GM19438 (cell line): Measurements from ENCODE around the gene EFNA5.
A peak's percentile ranks its signal among the peaks of the same experiment; 100 is the strongest.

Source experiments
- ATAC-seq: cut with Tn5 transposase; IDR thresholded peaks from one replicate; pipeline ENCODE4 v1.9.1; 2021; ENCODE audit warnings: low read depth; ENCODE audit not compliant: unreplicated experiment

The EFNA5 gene

DNA sequence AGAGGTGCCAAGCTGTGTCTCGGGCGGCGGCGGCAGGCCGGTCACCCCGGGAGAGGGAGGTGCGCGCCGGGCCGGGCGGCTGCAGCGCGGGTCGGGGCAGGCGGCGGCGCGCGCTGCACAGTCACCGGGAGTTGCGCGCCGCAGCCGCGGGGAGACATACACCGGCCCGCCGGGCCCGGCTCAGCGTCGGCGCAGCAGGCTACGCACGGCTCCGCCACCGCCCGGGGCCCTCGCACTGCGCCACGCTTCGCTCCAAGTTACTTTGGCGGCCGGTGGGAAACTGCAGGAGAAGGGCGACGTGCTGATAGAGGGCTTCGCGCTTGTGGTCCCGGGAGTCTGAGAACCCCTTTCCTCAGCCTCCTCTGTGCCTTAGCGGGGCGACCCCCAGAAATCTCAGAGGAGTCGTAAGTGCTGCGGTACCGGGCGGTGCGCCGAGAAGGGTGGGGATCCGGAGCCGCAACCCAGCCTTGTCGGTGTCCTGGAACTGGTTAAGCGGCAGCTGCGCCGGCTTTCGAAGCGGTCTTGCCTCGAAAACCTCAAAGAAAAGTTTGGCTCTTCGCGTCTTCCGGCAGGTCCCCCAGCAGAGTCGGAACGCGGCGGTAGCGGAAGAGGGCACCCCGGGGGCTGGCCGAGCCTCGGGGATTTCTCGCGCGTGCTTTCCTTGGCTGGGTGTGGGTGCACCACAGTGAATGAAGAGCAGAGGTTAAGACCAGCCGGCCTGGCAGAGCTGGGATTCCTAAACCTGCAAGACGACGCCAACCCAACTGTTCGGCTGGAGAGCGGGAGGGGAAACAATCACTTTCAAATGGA is at the start of gene EFNA5:
Gene EFNA5 (minus strand): TSS at position 6 of the 810 bp plus-strand sequence.
- peak; percentile 44 for ATAC-seq

GRCh38 chr5:107719034-107719606 is 48.4 kb upstream of the EFNA5 start:
- ATAC-seq, result no peak

DNA sequence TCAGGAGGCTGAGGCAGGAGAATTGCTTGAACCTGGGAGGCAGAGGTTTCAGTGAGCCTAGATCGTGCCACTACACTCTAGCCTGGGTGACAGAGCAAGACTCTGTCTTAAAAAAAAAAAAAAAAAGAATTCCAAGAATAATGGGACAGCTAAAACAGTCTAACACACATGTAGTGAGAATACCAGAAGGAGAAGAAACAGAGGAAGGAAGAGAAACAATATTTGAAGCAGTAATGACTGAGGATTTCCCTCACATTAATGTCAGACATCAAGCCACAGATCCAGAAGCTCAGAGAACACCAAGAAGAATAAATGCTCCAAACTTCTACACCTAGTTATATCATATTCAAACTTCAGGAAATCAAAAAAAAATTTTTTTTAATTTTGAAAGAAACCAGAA is 47.1 kb upstream of the EFNA5 start:
- ATAC-seq, result no peak

GRCh38 chr5:107713228-107713627 is 42.5 kb upstream of the EFNA5 start:
- no peak for ATAC-seq

DNA sequence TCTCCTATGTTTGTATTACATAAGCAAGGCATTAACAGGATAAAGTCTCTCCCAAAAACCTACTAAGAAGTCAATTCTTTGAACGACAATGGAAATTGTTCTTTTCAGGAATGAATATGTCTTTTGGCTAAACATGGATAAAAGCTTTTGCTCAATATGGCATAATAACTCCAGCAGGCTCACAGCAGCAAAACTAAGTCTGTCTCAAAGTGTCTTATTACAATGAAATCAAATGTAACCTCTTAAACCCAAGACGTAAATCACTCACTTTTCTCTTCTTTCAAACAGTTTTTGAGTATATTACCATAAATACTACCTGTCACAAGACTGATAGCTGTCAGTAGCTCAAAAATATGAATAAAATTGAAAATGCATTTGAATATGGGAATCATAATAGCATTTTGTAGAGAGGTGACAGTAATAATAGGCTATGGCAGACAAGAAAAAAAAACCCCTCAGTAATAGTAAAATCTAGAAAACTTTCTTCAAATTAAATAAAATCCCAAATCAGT is 41.7 kb upstream of the EFNA5 start:
- no peak for ATAC-seq

DNA sequence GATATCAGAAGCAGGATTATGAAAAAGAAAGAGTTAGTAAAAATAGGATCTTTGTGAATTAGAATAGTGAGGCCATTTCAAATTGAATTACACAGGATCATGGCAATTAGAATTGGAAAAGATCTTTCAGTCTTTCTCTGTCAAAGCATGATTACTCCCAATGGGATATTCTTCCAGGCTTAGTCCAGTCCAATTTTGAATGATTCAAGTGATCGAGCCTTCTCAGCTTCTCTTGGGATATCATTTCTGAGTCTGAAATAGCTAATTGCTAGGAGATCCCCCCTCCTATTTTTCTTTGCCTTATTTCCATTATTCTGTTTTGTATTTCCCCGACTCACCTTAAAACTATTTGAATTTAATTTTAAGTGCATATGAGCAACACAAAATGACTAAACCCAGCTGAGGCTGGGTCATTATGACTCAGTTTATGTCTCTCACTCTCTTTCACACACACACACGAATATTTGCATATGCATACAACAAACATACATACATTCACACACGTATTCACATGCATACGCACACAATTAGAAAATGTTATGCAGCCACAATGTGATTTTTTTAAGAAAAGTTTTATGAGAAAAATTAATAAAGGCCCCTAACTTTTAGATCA is 34.8 kb upstream of the EFNA5 start:
- no peak for ATAC-seq

GRCh38 chr5:107704681-107705401 is 34.1 kb upstream of the EFNA5 start:
- no peak for ATAC-seq

DNA sequence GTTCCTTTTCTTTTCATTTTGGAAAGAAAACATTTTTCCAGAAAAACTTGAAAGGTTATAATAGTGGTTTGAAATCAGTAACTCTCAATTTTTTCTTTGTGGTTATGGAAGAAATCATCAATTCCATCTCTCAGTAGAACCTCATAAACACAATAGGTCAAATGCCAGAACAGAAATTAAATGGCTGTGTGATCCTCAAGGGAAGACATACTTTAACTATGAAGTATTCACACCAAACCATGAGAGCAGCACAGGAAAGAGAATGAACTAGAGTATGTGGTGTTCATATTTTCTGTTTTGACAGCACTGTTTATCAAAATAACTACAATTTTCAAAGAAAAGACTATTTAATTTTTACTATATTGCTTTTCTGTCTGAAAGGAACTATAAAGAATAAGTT is 29.7 kb upstream of the EFNA5 start:
- ATAC-seq, result no peak

DNA sequence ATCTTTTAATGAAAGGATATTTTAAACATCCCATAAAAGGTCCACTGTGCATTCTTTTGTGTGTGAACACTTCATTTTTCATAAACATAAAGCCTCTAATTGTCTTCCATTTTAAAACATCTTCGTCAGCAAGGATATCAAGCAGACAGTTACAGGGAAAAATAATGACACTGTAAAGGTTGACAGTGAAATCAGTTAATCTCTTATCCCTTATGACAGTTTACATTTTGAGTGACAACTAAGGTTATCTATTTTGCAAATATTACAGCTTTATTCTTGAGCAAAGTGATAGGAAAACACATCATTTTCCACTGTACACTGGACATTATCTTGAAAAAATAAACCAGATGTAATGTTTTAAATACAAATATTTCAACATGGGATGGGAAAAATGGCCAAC is 28.7 kb upstream of the EFNA5 start:
- no peak for ATAC-seq

- ATAC-seq, result no peak
Measured at GRCh38 chr5:107698286-107698685, 27.5 kb upstream of the EFNA5 start.

DNA sequence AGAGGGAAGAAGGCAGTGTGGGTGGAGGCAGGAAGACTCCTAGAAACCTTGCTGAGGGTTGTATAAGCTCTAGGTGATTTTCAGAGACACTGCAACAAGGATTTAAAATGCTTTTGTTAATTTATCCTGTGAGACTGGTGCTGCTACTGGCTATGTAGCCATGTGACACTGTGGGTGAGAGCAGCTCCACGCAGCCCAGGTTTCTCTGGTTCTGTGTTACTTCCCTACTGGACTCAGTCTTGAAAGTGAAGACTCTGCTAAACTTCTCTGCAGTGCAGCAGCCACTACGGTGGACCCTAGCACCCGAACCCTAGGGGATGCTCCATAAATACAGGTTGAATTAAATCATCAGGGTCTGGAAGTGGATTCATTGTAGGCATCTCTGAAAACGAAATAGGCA is 25.8 kb upstream of the EFNA5 start:
- no peak for ATAC-seq

DNA sequence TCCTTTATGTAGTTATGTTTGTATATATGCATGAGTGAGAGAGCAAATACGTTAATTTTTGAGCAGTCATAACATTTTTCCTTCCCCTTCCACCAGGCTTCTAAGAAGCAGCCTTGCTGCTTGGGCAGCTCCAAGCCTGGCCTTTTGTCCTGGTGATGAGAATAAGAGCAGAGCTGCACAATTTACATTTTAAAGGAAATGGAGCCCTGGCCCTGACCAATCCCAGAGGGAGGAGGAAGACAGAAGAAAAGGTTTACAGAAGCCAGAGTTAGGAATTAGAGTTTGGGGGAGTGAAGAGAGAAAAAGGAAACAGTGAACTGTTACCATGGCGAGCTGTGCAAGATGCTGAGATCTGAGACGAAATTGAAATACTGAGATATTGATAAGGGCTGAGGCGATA is 25.3 kb upstream of the EFNA5 start:
- no peak for ATAC-seq

DNA sequence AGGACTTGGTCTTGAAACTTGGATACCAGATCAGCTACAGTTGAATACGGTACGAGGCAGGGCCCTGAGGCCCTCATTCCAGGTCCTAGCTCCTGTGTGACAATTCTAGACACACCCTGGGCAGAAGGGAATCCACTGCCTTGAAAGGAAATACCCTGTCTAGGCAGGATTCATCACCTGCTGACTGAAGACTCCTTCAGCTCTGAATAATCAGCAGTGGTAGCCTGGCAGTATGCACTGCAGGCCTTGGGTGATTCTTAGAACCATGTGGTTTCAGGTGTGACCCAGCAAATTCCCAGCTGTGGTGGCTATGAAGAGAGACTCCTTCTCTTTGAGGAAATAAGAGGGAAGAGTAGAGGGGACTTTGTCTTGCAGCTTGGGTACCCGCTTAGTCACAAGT is 17.2 kb upstream of the EFNA5 start:
- no peak for ATAC-seq

DNA sequence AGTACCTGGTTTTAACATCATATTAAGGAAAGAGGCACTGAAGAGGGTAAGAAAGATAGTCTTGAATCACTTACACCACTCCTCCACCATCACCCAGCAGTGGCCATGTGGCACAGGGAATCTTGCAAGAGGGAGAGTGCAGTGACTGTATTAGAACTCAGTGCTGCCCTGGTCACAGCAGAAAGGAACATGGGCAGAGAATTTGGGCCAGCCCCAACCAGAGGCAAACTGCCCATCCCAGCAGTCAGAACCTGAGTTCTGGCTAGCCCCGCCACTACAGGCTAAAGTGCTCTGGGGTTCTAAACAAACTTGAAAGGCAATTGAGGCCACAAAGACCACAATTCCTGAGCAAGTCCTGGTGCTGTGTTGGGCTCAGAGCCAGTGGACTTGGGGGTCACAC is 16.7 kb upstream of the EFNA5 start:
- ATAC-seq, result no peak

- no peak for ATAC-seq
Measured at GRCh38 chr5:107682533-107682932, 11.8 kb upstream of the EFNA5 start.

- ATAC-seq, result no peak
Measured at GRCh38 chr5:107680799-107681198, 10.1 kb upstream of the EFNA5 start.

GRCh38 chr5:107680099-107680498 is 9.4 kb upstream of the EFNA5 start:
- no peak for ATAC-seq

DNA sequence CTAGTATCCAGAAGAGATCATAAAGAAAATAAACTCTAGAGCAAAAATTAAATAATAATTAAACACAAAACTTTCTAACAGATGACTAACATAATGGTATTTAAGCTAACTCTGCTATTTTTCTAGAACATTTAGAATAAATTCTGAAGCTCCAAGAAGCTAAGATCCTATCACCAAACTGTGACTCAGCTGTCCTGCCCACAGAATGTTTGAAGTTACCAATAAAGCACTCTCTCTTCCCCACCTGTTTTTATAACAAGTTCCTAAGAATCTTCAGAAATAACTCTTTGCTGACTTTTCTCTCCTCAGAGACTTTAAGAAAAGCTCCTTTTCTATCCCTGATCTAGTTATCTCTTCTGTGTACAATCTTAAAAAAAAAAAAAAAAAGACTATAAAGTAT is 6.0 kb upstream of the EFNA5 start:
- ATAC-seq, result no peak

GRCh38 chr5:107675201-107675600 is 4.5 kb upstream of the EFNA5 start:
- ATAC-seq, result no peak

- ATAC-seq, result no peak
Measured at GRCh38 chr5:107674655-107675054, 3.9 kb upstream of the EFNA5 start.
